HG03520 (cell line): ENCODE measurements around the gene KRTAP19-2.
"Not testable (repeated sequence)": the region's sequence is repeated elsewhere in the genome, so short reads cannot be mapped to it uniquely, and the experiment has no call there.

Experiments used
- ATAC-seq: cut with Tn5 transposase; IDR thresholded peaks from one replicate; pipeline ENCODE4 v1.9.1; 2021; ENCODE audit warnings: mild to moderate bottlenecking, moderate library complexity; ENCODE audit not compliant: unreplicated experiment

Gene KRTAP19-2

GRCh38 chr21:30487336-30487735, at the start of gene KRTAP19-2:
TSS of gene KRTAP19-2 (minus strand) at chr21:30487436. CDS start at chr21:30487348, 88 bp downstream.
- no peak for ATAC-seq

GRCh38 chr21:30518876-30519275, 31.6 kb upstream of the KRTAP19-2 start:
- ATAC-seq = no peak

- ATAC-seq = no peak
These were observed 28.4 kb upstream of the KRTAP19-2 start for GRCh38 chr21:30515681-30516080.

GRCh38 chr21:30505621-30506205, 18.5 kb upstream of the KRTAP19-2 start:
- not testable (repeated sequence) for ATAC-seq

GRCh38 chr21:30502041-30502440, 14.8 kb upstream of the KRTAP19-2 start, which contains the start of gene KRTAP19-5:
TSS of gene KRTAP19-5 (minus strand) at chr21:30502141. CDS start at chr21:30502090, 51 bp downstream.
- no peak for ATAC-seq

GRCh38 chr21:30497065-30497464, 9.8 kb upstream of the KRTAP19-2 start, which contains the start of gene KRTAP19-4:
TSS of gene KRTAP19-4 (minus strand) at chr21:30497165. CDS start at chr21:30497110, 55 bp downstream.
- no peak for ATAC-seq

- ATAC-seq = no peak
These were observed 4.8 kb upstream of the KRTAP19-2 start, which contains the start of gene KRTAP19-3 for GRCh38 chr21:30491963-30492428. TSS of gene KRTAP19-3 (minus strand) at chr21:30492013. CDS start at chr21:30491957, 56 bp downstream.

- ATAC-seq = no peak
These were observed 1.1 kb downstream of the KRTAP19-2 start for GRCh38 chr21:30486180-30486579.

- no peak for ATAC-seq
These were observed 5.1 kb downstream of the KRTAP19-2 start for GRCh38 chr21:30482130-30482529.

GRCh38 chr21:30480145-30480544, 7.1 kb downstream of the KRTAP19-2 start, which contains the start of gene KRTAP19-1:
TSS of gene KRTAP19-1 (minus strand) at chr21:30480367. CDS start at chr21:30480317, 50 bp downstream.
- no peak for ATAC-seq

- no peak for ATAC-seq
These were observed 8.0 kb downstream of the KRTAP19-2 start for GRCh38 chr21:30479259-30479658.

GRCh38 chr21:30478004-30478403, 9.2 kb downstream of the KRTAP19-2 start:
- no peak for ATAC-seq

GRCh38 chr21:30468900-30469714, 18.1 kb downstream of the KRTAP19-2 start:
- ATAC-seq = no peak

GRCh38 chr21:30463713-30464112, 23.5 kb downstream of the KRTAP19-2 start:
- ATAC-seq = no peak

- ATAC-seq = no peak
These were observed 38.7 kb downstream of the KRTAP19-2 start for GRCh38 chr21:30448514-30448913.

GRCh38 chr21:30447056-30447455, 40.2 kb downstream of the KRTAP19-2 start:
- ATAC-seq = no peak

- ATAC-seq = no peak
These were observed 43.0 kb downstream of the KRTAP19-2 start for GRCh38 chr21:30444204-30444603.

GRCh38 chr21:30443226-30443625, 44.0 kb downstream of the KRTAP19-2 start:
- ATAC-seq = no peak

- ATAC-seq = no peak
These were observed 47.3 kb downstream of the KRTAP19-2 start, which contains the start of gene KRTAP15-1 for GRCh38 chr21:30439975-30440374. TSS of gene KRTAP15-1 (plus strand) at chr21:30440275. CDS start at chr21:30440328, 53 bp downstream.
